Transverse colon (tissue), 4 donors: ENCODE data around the gene WIPF3. TPM values are rescaled to one million over a fixed set of nuclear protein-coding genes. Genes with fewer than 3 reads are reported as not detected.

ENCODE experiments used
- DNase-seq: peaks from one replicate; pipeline ENCODE4 v3.0.0-alpha.2; 2019
- H3K27ac ChIP-seq, 4 donors: fragments of 200-600 bp; sonication (generic); 2 replicates each; pipeline ENCODE4 v1.5.1; 2016 to 2018; ENCODE audit warnings: inconsistent platforms in 4 of 4
- H3K27me3 ChIP-seq: fragments of 200-600 bp; sonication (generic); 2 replicates; pipeline ENCODE4 v1.5.1; 2017; ENCODE audit warnings: inconsistent platforms
- H3K36me3 ChIP-seq, 4 donors: fragments of 200-600 bp; sonication (generic); 2 replicates each; pipeline ENCODE4 v1.5.1; 2017 to 2019; ENCODE audit warnings: inconsistent platforms in 4 of 4
- H3K4me1 ChIP-seq, 4 donors: fragments of 200-600 bp; sonication (generic); 2 replicates each; pipeline ENCODE4 v1.5.1; 2017 to 2020; ENCODE audit warnings: inconsistent platforms in 4 of 4
- H3K4me3 ChIP-seq, 4 donors: fragments of 200-600 bp; sonication (generic); 1 replicate in 1 of 4; 2 replicates in 3 of 4; pipeline versions ENCODE4 v1.5.1 to v1.6.1; 2017 to 2019; ENCODE audit warnings: inconsistent platforms in 4 of 4
- H3K9me3 ChIP-seq, 2 donors: fragments of 200-600 bp; sonication (generic); 2 replicates each; pipeline ENCODE4 v1.5.1; 2017 to 2019; ENCODE audit warnings: inconsistent platforms in 2 of 2
- CTCF ChIP-seq, 5 experiments: fragments of 200-600 bp in 3 of 5; fragments of 450-650 bp in 2 of 5; sonication (generic) in 3 of 5; IDR thresholded peaks; 1 replicate in 2 of 5; 2 replicates in 3 of 5; pipeline ENCODE4 v1.5.1; 2016 to 2017; ENCODE audit warnings: antibody characterized with exemption in 5 of 5, inconsistent platforms in 3 of 5, mild to moderate bottlenecking in 2 of 5, moderate library complexity in 1 of 5
- EP300 ChIP-seq: sonication (generic); formaldehyde crosslinking; IDR thresholded peaks from one replicate; pipeline ENCODE4 v1.6.1; 2017; ENCODE audit warnings: antibody characterized with exemption, low read depth
- POLR2A ChIP-seq: fragments of 450-650 bp; IDR thresholded peaks from one replicate; pipeline ENCODE4 v1.6.1; 2016; ENCODE audit warnings: antibody characterized with exemption, mild to moderate bottlenecking, moderate library complexity
- POLR2AphosphoS5 ChIP-seq, 3 donors: sonication (generic); formaldehyde crosslinking; IDR thresholded peaks; one replicate each; pipeline ENCODE4 v1.6.1; 2016; ENCODE audit warnings: antibody characterized with exemption in 3 of 3
- WGBS, 2 donors: methylation state at CpG; one replicate each; pipeline ENCODE4 v1.1.5; 2018; ENCODE audit warnings: low coverage in 1 of 2; 5-methylcytosine and 5-hydroxymethylcytosine counted together
- in situ Hi-C, 4 donors: fragments of 200-750 bp; cut with MboI; loops; one replicate each; pipeline versions ENCODE4 v1.15.0 to v1.15.1; 2017; ENCODE audit warnings: low sequenced_read_pairs in 3 of 4, low pct_ligation_motif_present in 1 of 4, low pct_unique_long_range_greater_than_20kb in 1 of 4
- intact Hi-C: fragments of 100-400 bp; cut with DNase I; formaldehyde crosslinking; loops from one replicate; pipeline ENCODE4 v1.15.1; 2023; ENCODE audit warnings: low total_unique reads
- total RNA-seq, 4 donors: library from RNA; depleted of rRNA; stranded (reverse); fragments of >200 nt; gene quantifications; one replicate each; pipeline ENCODE4 v1.1.0, GENCODE V29; 2016

The WIPF3 gene
- total RNA-seq, 4 donors from 2014 or later, result 0.41 to 3.7 TPM; not detected in 2

GRCh38 chr7:29841926-29842701, 35.8 kb downstream of the WIPF3 start:
- no peaks in the 10 kb centered on the region for H3K9me3 ChIP-seq
- in situ Hi-C loops (no loop called here), intact Hi-C loops (no loop called here)
- DNase-seq, result no peak
- H3K4me1 ChIP-seq, result no peaks in the 10 kb centered on the region
- no peak for TF ChIP-seq POLR2A
- TF ChIP-seq CTCF (IDR thresholded peaks at IDR 0.05), result no peak
- no peak for TF ChIP-seq EP300
- no peak for TF ChIP-seq POLR2AphosphoS5 (IDR thresholded peaks at IDR 0.05)
- no peaks in the 10 kb centered on the region for H3K36me3 ChIP-seq
- H3K27me3 ChIP-seq, result no peaks in the 10 kb centered on the region
- H3K4me3 ChIP-seq, result no peak overlapping the region
- no peak overlapping the region for H3K27ac ChIP-seq
- 88 to 89% methylated on average over 8 to 11 of the region's 11 CpGs for WGBS, 2 donors

GRCh38 chr7:29843093-29843492, 36.8 kb downstream of the WIPF3 start:
- no peaks in the 10 kb centered on the region for H3K36me3 ChIP-seq
- no peaks in the 10 kb centered on the region for H3K27me3 ChIP-seq
- H3K27ac ChIP-seq, result no peak overlapping the region
- in situ Hi-C loops, result no loop called here
- TF ChIP-seq CTCF (IDR thresholded peaks at IDR 0.05) (no peak), EP300 (no peak), POLR2A (no peak), POLR2AphosphoS5 (IDR thresholded peaks at IDR 0.05) (no peak)
- no peak for DNase-seq
- intact Hi-C loops, result no loop called here
- H3K4me1 ChIP-seq, result no peaks in the 10 kb centered on the region
- 80 to 92% methylated on average over 3 to 8 of the region's 8 CpGs for WGBS, 2 donors
- no peak overlapping the region for H3K4me3 ChIP-seq
- no peaks in the 10 kb centered on the region for H3K9me3 ChIP-seq

GRCh38 chr7:29843726-29844125, 37.4 kb downstream of the WIPF3 start:
- intact Hi-C loops (no loop called here), in situ Hi-C loops (no loop called here)
- H3K36me3 ChIP-seq, result no peaks in the 10 kb centered on the region
- H3K4me1 ChIP-seq, result no peaks in the 10 kb centered on the region
- DNase-seq, result no peak
- no peaks in the 10 kb centered on the region for H3K27me3 ChIP-seq
- H3K9me3 ChIP-seq, result no peaks in the 10 kb centered on the region
- H3K27ac ChIP-seq, result no peak overlapping the region
- TF ChIP-seq POLR2A (no peak), CTCF (IDR thresholded peaks at IDR 0.05) (no peak), EP300 (no peak), POLR2AphosphoS5 (IDR thresholded peaks at IDR 0.05) (no peak)
- H3K4me3 ChIP-seq, result no peak overlapping the region
- WGBS, 2 donors, result 55 to 65% methylated on average over 2 to 4 of the region's 4 CpGs

- Histone ChIP-seq H3K9me3 (no peaks in the 10 kb centered on the region), H3K4me3 (no peak overlapping the region), H3K4me1 (no peaks in the 10 kb centered on the region), H3K27ac (no peak overlapping the region), H3K36me3 (no peaks in the 10 kb centered on the region), H3K27me3 (no peaks in the 10 kb centered on the region)
- 92 to 100% methylated on average over 3 to 9 of the region's 9 CpGs for WGBS, 2 donors
- no peak for TF ChIP-seq POLR2A
- no peak for DNase-seq
- in situ Hi-C loops, result no loop called here
- intact Hi-C loops, result no loop called here
Observed at GRCh38 chr7:29844559-29844958, 38.3 kb downstream of the WIPF3 start.

- no peak overlapping the region for H3K27ac ChIP-seq
- H3K36me3 ChIP-seq, result no peaks in the 10 kb centered on the region
- H3K4me3 ChIP-seq, result no peak overlapping the region
- in situ Hi-C loops (no loop called here), intact Hi-C loops (no loop called here)
- no peak for DNase-seq
- H3K4me1 ChIP-seq, result no peaks in the 10 kb centered on the region
- no peak for TF ChIP-seq EP300
- TF ChIP-seq POLR2A, result no peak
- TF ChIP-seq POLR2AphosphoS5 (IDR thresholded peaks at IDR 0.05), result no peak
- TF ChIP-seq CTCF (IDR thresholded peaks at IDR 0.05), result no peak
- H3K9me3 ChIP-seq, result no peaks in the 10 kb centered on the region
- H3K27me3 ChIP-seq, result no peaks in the 10 kb centered on the region
- 85 to 98% methylated on average over 5 to 6 of the region's 6 CpGs for WGBS, 2 donors
Observed at GRCh38 chr7:29847496-29847895, 41.2 kb downstream of the WIPF3 start.
